Body of pancreas (tissue), 4 donors: Measurements from ENCODE around the gene MC5R. TPM values are rescaled to one million over a fixed set of nuclear protein-coding genes. Genes with fewer than 3 reads are reported as not detected.

Experiments used
- ATAC-seq: fragments of 150-250 bp; one replicate; pipeline ENCODE4 v1.9.1; 2016
- DNase-seq, 4 donors: peaks; one replicate each; pipeline ENCODE4 v3.0.0-alpha.2; 2019
- H3K27ac ChIP-seq, 4 donors: fragments of 200-600 bp; sonication (generic); 1 replicate in 3 of 4; 2 replicates in 1 of 4; pipeline versions ENCODE4 v1.5.1 to v1.6.1; 2016 to 2019; ENCODE audit warnings: mild to moderate bottlenecking in 1 of 4, mixed read lengths in 1 of 4, moderate library complexity in 1 of 4
- H3K27me3 ChIP-seq, 2 donors: fragments of 200-600 bp; sonication (generic); one replicate each; pipeline ENCODE4 v1.6.0; 2016; ENCODE audit warnings: mild to moderate bottlenecking in 1 of 2
- H3K36me3 ChIP-seq, 2 donors: fragments of 200-600 bp; sonication (generic); replicated peaks in 1 of 2; 2 replicates each; pipeline ENCODE4 v1.5.1; 2016; ENCODE audit warnings: low read depth in 2 of 2; ENCODE audit not compliant: insufficient read depth in 1 of 2
- H3K4me1 ChIP-seq: fragments of 200-600 bp; sonication (generic); one replicate; pipeline ENCODE4 v1.6.0; 2016
- H3K4me3 ChIP-seq, 2 donors: fragments of 200-600 bp; sonication (generic); 1 replicate in 1 of 2; 2 replicates in 1 of 2; pipeline ENCODE4 v1.5.1; 2016 to 2019
- H3K9me3 ChIP-seq, 3 donors: fragments of 200-600 bp; sonication (generic); 1 replicate in 2 of 3; 2 replicates in 1 of 3; pipeline ENCODE4 v1.5.1; 2016
- CTCF ChIP-seq, 7 experiments: fragments of 450-650 bp in 4 of 7; fragments of 200-600 bp in 3 of 7; sonication (generic) in 3 of 7; IDR thresholded peaks; one replicate each; pipeline ENCODE4 v1.5.1; 2016 to 2019; ENCODE audit warnings: antibody characterized with exemption in 7 of 7
- POLR2A ChIP-seq, 3 donors: fragments of 450-650 bp; IDR thresholded peaks; one replicate each; pipeline ENCODE4 v1.6.1; 2016; ENCODE audit warnings: antibody characterized with exemption in 3 of 3, mild to moderate bottlenecking in 2 of 3
- WGBS, 2 donors: methylation state at CpG; one replicate each; pipeline ENCODE4 v1.1.5; 2017; 5-methylcytosine and 5-hydroxymethylcytosine counted together
- intact Hi-C: fragments of 100-400 bp; cut with DNase I; formaldehyde crosslinking; loops from one replicate; pipeline ENCODE4 v1.15.1; 2023
- total RNA-seq, 2 donors: library from RNA; depleted of rRNA; stranded (reverse); fragments of >200 nt; gene quantifications; one replicate each; pipeline ENCODE4 v1.1.0, GENCODE V29; 2016

The MC5R gene
- total RNA-seq, 2 donors from 2014 or later, result not detected

- intact Hi-C loops, result no loop called here
- WGBS, 2 donors, result 46 to 60% methylated on average over 4 to 6 of the region's 6 CpGs
- H3K27ac ChIP-seq, result no peak overlapping the region
- H3K4me1 ChIP-seq, result peaks cover 27% of the 10 kb centered on the region
- no peak for DNase-seq
- no peak for ATAC-seq
- H3K9me3 ChIP-seq, result no peaks in the 10 kb centered on the region
- TF ChIP-seq CTCF (IDR thresholded peaks at IDR 0.05) (no peak), POLR2A (IDR thresholded peaks at IDR 0.05) (no peak)
- no peaks in the 10 kb centered on the region for H3K36me3 ChIP-seq
- H3K4me3 ChIP-seq, result no peak overlapping the region
- no peaks in the 10 kb centered on the region for H3K27me3 ChIP-seq
Observed at GRCh38 chr18:13811993-13812392, 12.0 kb upstream of the MC5R start.

- no peak overlapping the region for H3K4me3 ChIP-seq
- DNase-seq, result peak; percentile 70 to 81 (median 73)
- no peak overlapping the region for H3K27ac ChIP-seq
- no peaks in the 10 kb centered on the region for H3K36me3 ChIP-seq
- peaks cover 23% of the 10 kb centered on the region for H3K4me1 ChIP-seq
- TF ChIP-seq CTCF (IDR thresholded peaks at IDR 0.05) (peak; percentile 66 to 81 (median 77)), POLR2A (IDR thresholded peaks at IDR 0.05) (no peak)
- no peaks in the 10 kb centered on the region for H3K27me3 ChIP-seq
- ATAC-seq, result peak; percentile 84
- no peaks in the 10 kb centered on the region for H3K9me3 ChIP-seq
- 20 to 21% methylated on average over 4 of the region's 4 CpGs for WGBS, 2 donors
- intact Hi-C loops, result no loop called here
Observed at GRCh38 chr18:13813271-13813849, 10.6 kb upstream of the MC5R start.

DNA sequence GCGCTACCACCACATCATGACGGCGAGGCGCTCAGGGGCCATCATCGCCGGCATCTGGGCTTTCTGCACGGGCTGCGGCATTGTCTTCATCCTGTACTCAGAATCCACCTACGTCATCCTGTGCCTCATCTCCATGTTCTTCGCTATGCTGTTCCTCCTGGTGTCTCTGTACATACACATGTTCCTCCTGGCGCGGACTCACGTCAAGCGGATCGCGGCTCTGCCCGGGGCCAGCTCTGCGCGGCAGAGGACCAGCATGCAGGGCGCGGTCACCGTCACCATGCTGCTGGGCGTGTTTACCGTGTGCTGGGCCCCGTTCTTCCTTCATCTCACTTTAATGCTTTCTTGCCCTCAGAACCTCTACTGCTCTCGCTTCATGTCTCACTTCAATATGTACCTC, 2.3 kb downstream of the MC5R start:
- intact Hi-C loops, result loop anchor here (10.0 kb wide), 1 partner anchor 269 kb away; no protein-coding TSS in a partner anchor

GRCh38 chr18:13831864-13832508, 8.0 kb downstream of the MC5R start:
- no peak overlapping the region for H3K27ac ChIP-seq
- no peaks in the 10 kb centered on the region for H3K27me3 ChIP-seq
- ATAC-seq, result no peak
- H3K36me3 ChIP-seq, result no peaks in the 10 kb centered on the region
- H3K4me3 ChIP-seq, result no peak overlapping the region
- H3K9me3 ChIP-seq, result no peaks in the 10 kb centered on the region
- WGBS, 2 donors, result 49 to 52% methylated on average over 11 of the region's 11 CpGs
- no peak for DNase-seq
- intact Hi-C loops, result no loop called here
- no peaks in the 10 kb centered on the region for H3K4me1 ChIP-seq
- TF ChIP-seq POLR2A (IDR thresholded peaks at IDR 0.05), result no peak
- no peak for TF ChIP-seq CTCF (IDR thresholded peaks at IDR 0.05)

More for the DNA sequence above, 2.3 kb downstream of the MC5R start:
- Histone ChIP-seq H3K4me1 (peaks cover 8% of the 10 kb centered on the region), H3K36me3 (no peaks in the 10 kb centered on the region), H3K27ac (no peak overlapping the region), H3K9me3 (no peaks in the 10 kb centered on the region), H3K4me3 (no peak overlapping the region), H3K27me3 (no peaks in the 10 kb centered on the region)
- 81 to 85% methylated on average over 26 of the region's 26 CpGs for WGBS, 2 donors
- ATAC-seq, result no peak
- DNase-seq, result no peak
- TF ChIP-seq CTCF (IDR thresholded peaks at IDR 0.05) (no peak), POLR2A (IDR thresholded peaks at IDR 0.05) (no peak)
